Measurements from ENCODE around the gene TMEM204.

- TF ChIP-seq POLR2AphosphoS5 (IDR thresholded peaks at IDR 0.05) (no peak), CTCF (IDR thresholded peaks at IDR 0.05) (no peak), POLR2A (IDR thresholded peaks at IDR 0.05) (no peak), EP300 (IDR thresholded peaks at IDR 0.05) (no peak)
Observed at GRCh38 chr16:1561836-1562235, 28.4 kb downstream of the TMEM204 start.
